GM12878 (cell line): Measurements from ENCODE around the gene CDC5L. TPM values are rescaled to one million over a fixed set of nuclear protein-coding genes. Genes with fewer than 3 reads are reported as not detected.

Experiments
- ASH2L ChIP-seq: fragments of 300-600, 200-600 bp; sonication (generic); IDR thresholded peaks from 2 replicates; pipeline ENCODE4 v1.6.1; 2017; ENCODE audit warnings: low read depth, mild to moderate bottlenecking, borderline replicate concordance
- ATF2 ChIP-seq: IDR thresholded peaks from 2 replicates; pipeline ENCODE4 v1.6.1; 2012; ENCODE audit warnings: low read length, inconsistent platforms
- BACH1 ChIP-seq: fragments of 450-650 bp; IDR thresholded peaks from 2 replicates; pipeline ENCODE4 v1.6.1; 2017; ENCODE audit warnings: mild to moderate bottlenecking, borderline replicate concordance
- BCL11A ChIP-seq: IDR thresholded peaks from 2 replicates; pipeline ENCODE4 v1.6.1; 2011; ENCODE audit warnings: low read depth, low read length
- CHD1 ChIP-seq: IDR thresholded peaks from 2 replicates; pipeline ENCODE4 v1.6.1; 2012; ENCODE audit warnings: low read depth, low read length, improper control_type of control experiment
- FOS ChIP-seq: IDR thresholded peaks from 3 replicates; pipeline ENCODE4 v1.6.1; 2011; ENCODE audit warnings: borderline replicate concordance; ENCODE audit not compliant: insufficient read length; ENCODE audit errors: extremely low read depth
- HCFC1 ChIP-seq: fragments of 150-350 bp; IDR thresholded peaks from 2 replicates; pipeline ENCODE4 v1.6.1; 2014; ENCODE audit warnings: low read length
- HDGF ChIP-seq: fragments of 450-650 bp; IDR thresholded peaks from 2 replicates; pipeline ENCODE4 v1.6.1; 2016; ENCODE audit warnings: antibody characterized with exemption
- IRF3 ChIP-seq: fragments of 450-650 bp; IDR thresholded peaks from 2 replicates; pipeline ENCODE4 v1.6.1; 2014; ENCODE audit warnings: mild to moderate bottlenecking
- MXI1 ChIP-seq: fragments of 150-350 bp; IDR thresholded peaks from 2 replicates; pipeline ENCODE4 v1.6.1; 2011; ENCODE audit warnings: low read depth, mild to moderate bottlenecking, inconsistent platforms, low read length, improper control_type of control experiment
- MYC ChIP-seq: IDR thresholded peaks from 2 replicates; pipeline ENCODE4 v1.6.1; 2011; ENCODE audit warnings: mild to moderate bottlenecking, low read length, moderate library complexity, inconsistent platforms; ENCODE audit not compliant: insufficient read depth, insufficient replicate concordance, insufficient read length, severe bottlenecking
- NBN ChIP-seq: fragments of 450-650 bp; IDR thresholded peaks from 2 replicates; pipeline ENCODE4 v1.6.1; 2016
- NFIC ChIP-seq: IDR thresholded peaks from 2 replicates; pipeline ENCODE4 v1.6.1; 2012; ENCODE audit warnings: low read depth, mild to moderate bottlenecking, inconsistent platforms, low read length, moderate library complexity
- NKRF ChIP-seq: fragments of 450-650 bp; conservative IDR thresholded peaks from 2 replicates; pipeline ENCODE4 v1.6.1; 2017; ENCODE audit warnings: mild to moderate bottlenecking, moderate library complexity
- NRF1 ChIP-seq: conservative IDR thresholded peaks from 2 replicates; pipeline ENCODE4 v1.6.1; 2011; ENCODE audit warnings: mild to moderate bottlenecking, low read depth, low read length, improper control_type of control experiment
- PAX5 ChIP-seq: IDR thresholded peaks from 2 replicates; pipeline ENCODE4 v1.6.1; 2011; ENCODE audit warnings: low read depth, low read length, borderline replicate concordance
- POU2F2 ChIP-seq: IDR thresholded peaks from 3 replicates; pipeline ENCODE4 v1.6.1; 2011; ENCODE audit warnings: low read depth, mild to moderate bottlenecking, low read length, borderline replicate concordance
- RELB ChIP-seq: fragments of 450-650 bp; IDR thresholded peaks from 2 replicates; pipeline ENCODE4 v1.6.1; 2017; ENCODE audit warnings: low read depth, mild to moderate bottlenecking, moderate library complexity
- SP1 ChIP-seq: IDR thresholded peaks from one replicate; pipeline ENCODE4 v1.6.1; 2011; ENCODE audit warnings: low read depth, low read length
- SPI1 ChIP-seq: IDR thresholded peaks from 2 replicates; pipeline ENCODE4 v1.6.1; 2011; ENCODE audit warnings: low read depth, mild to moderate bottlenecking, low read length, moderate library complexity, borderline replicate concordance; ENCODE audit not compliant: insufficient read depth
- SUZ12 ChIP-seq: fragments of 200-600 bp; sonication (generic); IDR thresholded peaks from one replicate; pipeline ENCODE4 v1.6.1; 2018; ENCODE audit warnings: antibody characterized with exemption, mild to moderate bottlenecking; ENCODE audit not compliant: unreplicated experiment
- TARDBP ChIP-seq: IDR thresholded peaks from 2 replicates; pipeline ENCODE4 v1.6.1; 2016; ENCODE audit warnings: borderline replicate concordance
- TCF12 ChIP-seq: IDR thresholded peaks from 2 replicates; pipeline ENCODE4 v1.6.1; 2011; ENCODE audit warnings: low read depth, mild to moderate bottlenecking, low read length
- USF2 ChIP-seq: IDR thresholded peaks from 2 replicates; pipeline ENCODE4 v1.6.1; 2011; ENCODE audit warnings: low read depth, low read length, improper control_type of control experiment, borderline replicate concordance
- polyA plus RNA-seq, 11 experiments: library from polyadenylated mRNA; depleted of rRNA in 4 of 11; unstranded in 6 of 11; stranded (reverse) in 5 of 11; fragments of >200 nt; fragmentation: Nextera tagmentation in 4 of 11; fragmentation: Illumina TruSeq in 1 of 11; extraction: Ambion mirVana in 4 of 11; extraction: Trizol in 1 of 11; gene quantifications; 1 replicate in 1 of 11; 2 replicates in 10 of 11; pipeline versions ENCODE4 v1.2.1 to v1.2.3, GENCODE V29; 2011 to 2016; ENCODE audit warnings: inconsistent platforms in 2 of 11, missing spikeins in 2 of 11, low read depth in 1 of 11
- total RNA-seq, 4 experiments: library from RNA; depleted of rRNA in 3 of 4; stranded (reverse); fragments of >200 nt in 3 of 4; fragmentation: Illumina TruSeq in 1 of 4; extraction: Trizol in 1 of 4; gene quantifications; 2 replicates each; pipeline versions ENCODE4 v1.2.1 to v1.2.3, GENCODE V29; 2013 to 2021

Gene CDC5L
- total and polyA plus RNA-seq, 10 of the 15 experiments (the other 5 are each of a cell fraction or from before 2014, with no cell fraction given), result 13.2 to 29.4 (median 18.8) TPM

GRCh38 chr6:44387346-44388134 lies at the start of gene CDC5L (continued):
- no peak for TF ChIP-seq USF2
- peak; percentile 32 for TF ChIP-seq HCFC1
- peak; percentile 89; the same call in 1 of the 2 replicates for TF ChIP-seq HDGF
- TF ChIP-seq RELB, result 0 out of 2 replicates have a peak, but pooled peaks have one; percentile 50
- TF ChIP-seq IRF3, result no peak
- TF ChIP-seq FOS, result no peak
- TF ChIP-seq NBN, result peak; percentile 100
- TF ChIP-seq TARDBP, result no peak
- TF ChIP-seq POU2F2, result no peak
- no peak for TF ChIP-seq NFIC
- no peak for TF ChIP-seq BCL11A
- TF ChIP-seq MXI1, result no peak; the same call in none of the 2 replicates
- TF ChIP-seq BACH1, result peak; percentile 59
- no peak for TF ChIP-seq ASH2L
- TF ChIP-seq NKRF, result peak; percentile 69
- TF ChIP-seq CHD1, result no peak
- TF ChIP-seq PAX5, result no peak
- TF ChIP-seq TCF12, result no peak
- peak; percentile 56; the same call in 1 of the 2 replicates for TF ChIP-seq SPI1
- no peak for TF ChIP-seq MYC
- no peak for TF ChIP-seq SP1
- peak; percentile 85 for TF ChIP-seq NRF1
- peak; percentile 85 for TF ChIP-seq ATF2
- no peak for TF ChIP-seq SUZ12
